Jurkat, Clone E6-1 (cell line): ENCODE data around the gene RPP14.
"Not testable (repeated sequence)": the region's sequence is repeated elsewhere in the genome, so short reads cannot be mapped to it uniquely, and the experiment has no call there.

Experiments used
- DNase-seq: peaks from one replicate; pipeline ENCODE4 v3.0.0-alpha.2; 2011; ENCODE audit warnings: low read depth, low spot score
- H3K4me3 ChIP-seq: 2 replicates; pipeline ENCODE4 v1.5.1; 2011; ENCODE audit warnings: mild to moderate bottlenecking, low read length, control low read depth, moderate library complexity

RPP14 gene

GRCh38 chr3:58326267-58326900 lies 20.3 kb downstream of the RPP14 start:
- no peak overlapping the region for H3K4me3 ChIP-seq
- no peak for DNase-seq

GRCh38 chr3:58329150-58329921 lies 23.3 kb downstream of the RPP14 start:
- no peak overlapping the region for H3K4me3 ChIP-seq
- no peak for DNase-seq

GRCh38 chr3:58329922-58330413 lies 23.9 kb downstream of the RPP14 start:
- H3K4me3 ChIP-seq: no peak overlapping the region
- no peak for DNase-seq

- DNase-seq: no peak
These were observed 25.6 kb downstream of the RPP14 start for GRCh38 chr3:58331593-58332152.

DNA sequence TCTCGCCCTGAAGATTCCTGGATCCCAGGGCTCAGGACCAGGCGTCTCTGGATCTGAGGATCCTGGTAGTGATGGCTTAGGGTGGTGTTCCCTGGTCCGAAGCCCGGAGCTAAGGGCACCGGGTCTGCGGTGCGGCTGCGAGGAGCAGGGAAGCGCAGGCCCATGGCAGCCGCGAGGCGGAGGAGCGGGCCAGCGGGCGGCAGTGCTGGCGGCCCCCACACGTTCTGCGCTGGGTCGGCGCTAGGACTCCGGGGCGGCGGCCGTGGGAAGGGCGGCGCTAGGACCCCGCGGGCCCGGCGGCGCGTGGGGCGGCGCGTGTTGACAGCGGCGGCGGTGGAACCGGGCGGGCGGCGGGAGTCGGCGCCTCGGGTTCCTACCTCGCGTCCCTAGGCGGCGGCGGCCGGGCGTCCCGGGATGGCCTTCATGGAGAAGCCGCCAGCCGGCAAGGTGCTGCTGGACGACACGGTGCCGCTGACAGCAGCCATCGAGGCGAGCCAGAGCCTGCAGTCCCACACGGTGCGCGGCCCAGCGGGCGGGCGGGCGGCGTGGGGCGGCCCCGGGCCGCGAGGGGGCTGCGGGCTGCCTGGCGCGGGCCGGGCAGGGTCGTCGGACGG lies 26.6 kb downstream of the RPP14 start, which contains the start of gene PXK:
Gene PXK (plus strand): TSS at position 318 of the 614 bp plus-strand sequence. CDS start 97 bp downstream, at position 415.
- H3K4me3 ChIP-seq: peak within 1 kb of the TSS; percentile 60
- DNase-seq: no peak

More at GRCh38 chr3:58331593-58332152, 25.6 kb downstream of the RPP14 start:
- no peak overlapping the region for H3K4me3 ChIP-seq

GRCh38 chr3:58333206-58334012 lies 27.4 kb downstream of the RPP14 start:
- peak overlapping the region; percentile 60 for H3K4me3 ChIP-seq
- DNase-seq: no peak

DNA sequence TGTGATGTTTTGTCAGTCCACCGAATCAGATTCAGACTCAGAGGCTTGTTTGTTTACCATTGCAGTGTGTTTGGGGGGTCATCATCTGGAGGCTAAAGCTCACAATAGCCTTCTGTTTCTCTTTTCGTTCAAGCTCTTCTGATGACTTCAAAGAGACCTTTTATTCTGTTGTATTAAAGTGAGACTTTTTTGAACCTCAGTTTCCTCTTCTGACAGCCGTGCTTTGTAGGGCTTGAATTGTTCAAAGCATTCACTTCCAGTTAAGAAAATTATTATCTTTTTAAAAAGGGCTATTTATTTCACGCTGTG lies 27.9 kb downstream of the RPP14 start:
- H3K4me3 ChIP-seq: peak overlapping the region; percentile 60
- no peak for DNase-seq

DNA sequence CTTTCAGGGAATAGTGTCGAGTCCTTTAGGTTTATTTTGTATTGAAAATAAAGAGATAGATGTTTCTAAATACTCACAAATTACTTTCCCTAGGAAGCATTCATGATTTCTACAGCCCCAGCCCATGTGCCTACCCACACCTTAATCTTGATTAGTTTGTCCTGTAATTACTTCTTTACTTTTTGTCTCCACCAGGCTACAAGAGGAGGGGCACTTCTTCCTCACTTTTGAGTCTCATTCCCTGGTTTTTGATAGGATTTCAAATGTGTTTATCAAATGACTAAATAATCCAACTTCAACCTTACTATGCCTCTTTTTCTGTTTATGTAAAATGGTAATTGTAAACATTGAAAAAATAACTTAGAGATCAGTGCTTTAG lies 28.4 kb downstream of the RPP14 start:
- peak overlapping the region; percentile 60 for H3K4me3 ChIP-seq
- no peak for DNase-seq

- H3K4me3 ChIP-seq: no peak overlapping the region
These were observed 29.6 kb downstream of the RPP14 start for GRCh38 chr3:58335652-58335947.

DNA sequence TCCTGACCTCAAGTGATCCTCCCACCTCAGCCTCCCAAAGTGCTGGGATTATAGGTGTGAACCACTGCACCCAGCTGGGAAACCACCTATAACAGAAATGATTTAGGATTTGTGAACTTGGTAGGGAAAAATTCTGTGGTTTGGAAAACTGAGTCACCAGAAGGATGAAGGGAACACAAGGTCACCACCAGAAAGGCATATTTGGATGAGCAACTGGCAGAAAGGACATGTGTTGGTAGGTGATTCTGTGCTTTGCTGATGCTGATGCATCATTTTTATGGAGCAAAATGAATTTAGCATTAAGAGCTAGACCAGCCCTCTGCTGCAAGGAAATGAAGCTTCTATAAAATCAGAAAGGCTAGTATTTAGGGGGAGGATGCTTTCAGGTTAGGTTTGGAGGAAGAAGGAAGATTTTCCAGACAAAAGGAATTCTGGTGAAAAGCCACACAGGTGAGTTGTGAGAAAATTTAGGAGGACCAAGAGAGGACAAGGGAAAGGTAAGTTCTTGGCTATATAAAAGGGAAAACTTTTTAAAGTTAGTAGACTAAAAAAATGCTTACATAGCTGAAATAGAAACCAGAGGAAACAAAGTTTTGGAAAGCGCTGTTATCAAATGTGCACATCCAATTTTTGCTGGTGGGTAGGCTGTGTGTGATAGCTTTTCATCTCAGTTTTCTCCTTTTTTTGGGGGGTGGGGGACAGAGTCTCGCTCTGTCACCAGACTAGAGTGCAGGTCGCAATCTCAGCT lies 30.3 kb downstream of the RPP14 start:
- no peak overlapping the region for H3K4me3 ChIP-seq
- no peak for DNase-seq

More at GRCh38 chr3:58335652-58335947, 29.6 kb downstream of the RPP14 start:
- DNase-seq: no peak

GRCh38 chr3:58337190-58337589 lies 31.1 kb downstream of the RPP14 start:
- H3K4me3 ChIP-seq: no peak overlapping the region
- DNase-seq: no peak

GRCh38 chr3:58339146-58339545 lies 33.1 kb downstream of the RPP14 start:
- H3K4me3 ChIP-seq, DNase-seq: not testable (repeated sequence)

DNA sequence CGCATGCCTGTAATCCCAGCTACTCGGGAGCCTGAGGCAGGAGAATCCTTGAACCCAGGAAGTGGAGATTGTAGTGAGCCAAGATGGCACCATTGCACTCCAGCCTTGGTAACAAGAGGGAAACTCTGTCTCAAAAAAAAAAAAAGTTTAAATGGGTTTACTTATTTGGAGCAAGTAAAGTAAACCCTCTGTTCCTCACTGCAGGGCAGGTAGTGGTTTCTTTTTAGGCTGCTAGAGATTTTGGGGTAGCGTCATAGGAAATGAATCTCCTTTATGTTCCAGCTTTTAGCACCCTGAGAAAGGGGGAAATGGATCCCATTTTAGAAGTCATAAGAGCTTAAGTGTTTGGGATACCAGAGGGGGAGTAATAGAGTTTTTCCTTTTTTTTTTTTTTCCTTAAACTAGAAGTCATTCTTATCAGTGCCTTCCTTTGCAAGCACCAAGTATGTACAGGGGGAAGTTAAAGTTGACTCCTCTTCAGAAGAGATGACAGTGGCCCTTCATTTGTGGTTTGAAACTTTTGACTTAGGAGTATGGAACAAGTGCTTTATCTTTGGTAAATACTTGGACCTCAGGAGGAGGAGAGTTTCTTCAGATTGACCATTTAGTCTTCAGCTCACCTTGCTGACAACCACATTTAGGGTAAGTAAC lies 34.7 kb downstream of the RPP14 start:
- no peak overlapping the region for H3K4me3 ChIP-seq
- DNase-seq: no peak

GRCh38 chr3:58341376-58341775 lies 35.3 kb downstream of the RPP14 start:
- no peak overlapping the region for H3K4me3 ChIP-seq
- DNase-seq: no peak

DNA sequence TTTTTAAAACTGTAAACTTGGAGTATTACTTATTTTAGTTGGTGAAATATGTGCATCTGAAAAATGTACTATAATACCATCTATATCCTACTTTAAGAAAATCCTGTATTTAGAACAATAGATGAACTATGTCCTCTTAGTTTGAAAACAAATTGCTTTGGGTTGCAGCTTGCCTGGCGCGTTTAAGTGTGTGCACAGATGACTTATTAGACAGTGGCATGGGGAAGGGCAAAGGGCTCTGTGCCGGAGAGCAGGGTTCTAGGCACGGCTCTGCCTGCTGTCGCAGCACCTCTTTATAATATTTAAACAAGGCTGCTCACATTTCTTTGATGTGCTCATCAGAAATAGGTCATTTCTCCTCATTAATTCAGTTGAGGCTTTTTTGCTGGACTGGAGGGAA lies 36.6 kb downstream of the RPP14 start:
- no peak overlapping the region for H3K4me3 ChIP-seq
- no peak for DNase-seq

DNA sequence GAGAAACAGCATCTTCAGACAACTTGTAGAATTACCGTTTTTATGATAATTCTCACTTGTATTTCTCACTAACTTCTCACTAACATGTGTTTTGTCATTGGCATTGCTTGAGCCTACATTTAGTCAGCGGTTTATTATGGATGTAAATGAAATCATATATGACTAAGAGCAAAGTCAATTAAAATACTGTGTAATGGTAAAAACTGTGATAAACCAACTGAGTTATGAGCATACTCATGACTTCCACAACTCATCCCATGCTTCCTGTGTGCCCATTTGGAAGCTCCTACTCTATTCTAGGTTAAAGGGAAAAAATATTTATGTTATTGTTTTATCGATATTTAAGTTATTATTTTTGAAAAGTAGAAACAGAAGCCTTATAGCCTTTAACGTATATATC lies 39.4 kb downstream of the RPP14 start:
- no peak for DNase-seq
- no peak overlapping the region for H3K4me3 ChIP-seq

- no peak for DNase-seq
- H3K4me3 ChIP-seq: no peak overlapping the region
These were observed 40.3 kb downstream of the RPP14 start for GRCh38 chr3:58346368-58346767.

DNA sequence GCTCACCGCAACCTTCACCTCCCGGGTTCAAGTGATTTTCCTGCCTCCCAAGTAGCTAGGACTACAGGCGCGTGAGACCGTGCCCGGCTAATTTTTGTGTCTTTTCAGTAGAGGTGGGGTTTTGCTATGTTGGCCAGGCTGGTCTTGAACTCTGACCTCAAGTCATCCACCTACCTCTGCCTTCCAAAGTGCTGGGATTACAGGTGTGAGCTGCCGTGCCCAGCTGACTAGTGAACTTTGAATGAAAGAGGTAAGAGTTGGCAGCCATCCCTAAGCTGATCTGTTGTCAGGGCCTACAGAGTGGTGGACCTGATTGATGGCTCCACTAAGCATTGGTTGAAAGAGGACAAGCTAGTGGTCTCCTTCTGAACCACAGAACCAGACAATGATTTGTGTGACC lies 41.9 kb downstream of the RPP14 start:
- no peak overlapping the region for H3K4me3 ChIP-seq
- DNase-seq: no peak
